PC-3 (cell line): ENCODE measurements around the gene GPR42. TPM values are rescaled to one million over a fixed set of nuclear protein-coding genes. Genes with fewer than 3 reads are reported as not detected.

Experiments used
- ATAC-seq: fragments of 200-7000 bp; cut with Tn5 transposase; 2 replicates; pipeline ENCODE4 v1.9.1; 2020; ENCODE audit warnings: mild to moderate bottlenecking, moderate library complexity
- BruUV-seq: library from RNA; stranded (reverse); fragments of 400-500 nt; replicated peaks from 2 replicates; lab custom pipeline; 2021; lab: Mats Ljungman, UMichigan
- CTCF ChIA-PET: fragments of 300-600 bp; sonication (Branson Sonifier 250); formaldehyde crosslinking; loops from one replicate; lab custom pipeline; 2022; ENCODE audit warnings: antibody characterized with exemption; lab: Charles Lee
- POLR2A ChIA-PET: fragments of 300-600 bp; sonication (Branson Sonifier 250); formaldehyde crosslinking; loops from one replicate; lab custom pipeline; 2022; ENCODE audit warnings: antibody characterized with exemption; ENCODE audit not compliant: unreplicated experiment; lab: Charles Lee
- DNase-seq: peaks from one replicate; pipeline ENCODE4 v3.0.0-alpha.2; 2015
- H2AFZ ChIP-seq: fragments of 300-600 bp; sonication (generic); 2 replicates; pipeline ENCODE4 v1.6.0; 2016; ENCODE audit warnings: antibody characterized with exemption, low read length
- H3F3A ChIP-seq: fragments of 300-600 bp; sonication (generic); one replicate; pipeline ENCODE4 v1.6.0; 2017; ENCODE audit warnings: antibody characterized with exemption, low read length, control low read depth, mild to moderate bottlenecking; ENCODE audit not compliant: unreplicated experiment
- H3K27ac ChIP-seq: fragments of 300-600 bp; sonication (generic); 2 replicates; pipeline ENCODE4 v1.5.1; 2016; ENCODE audit warnings: mild to moderate bottlenecking, low read length
- H3K27me3 ChIP-seq: fragments of 300-600 bp; sonication (generic); 2 replicates; pipeline ENCODE4 v1.6.1; 2016; ENCODE audit warnings: low read length, mixed read lengths
- H3K36me3 ChIP-seq: fragments of 300-600 bp; sonication (generic); 2 replicates; pipeline ENCODE4 v1.6.1; 2016; ENCODE audit warnings: low read depth, mixed run types, low read length, mixed read lengths
- H3K4me1 ChIP-seq: fragments of 300-600 bp; sonication (generic); 2 replicates; pipeline ENCODE4 v1.5.1; 2016; ENCODE audit warnings: low read length; ENCODE audit not compliant: insufficient read depth
- H3K4me2 ChIP-seq: fragments of 300-600 bp; sonication (generic); 2 replicates; pipeline ENCODE4 v1.6.0; 2016; ENCODE audit warnings: low read length
- H3K4me3 ChIP-seq: fragments of 300-600 bp; sonication (generic); 2 replicates; pipeline ENCODE4 v1.5.1; 2016; ENCODE audit warnings: mild to moderate bottlenecking, low read length, mixed read lengths
- H3K79me2 ChIP-seq: fragments of 300-600 bp; sonication (generic); 2 replicates; pipeline ENCODE4 v1.6.1; 2017; ENCODE audit warnings: low read length, mixed read lengths
- H3K9ac ChIP-seq: fragments of 300-600 bp; sonication (generic); 2 replicates; pipeline ENCODE4 v1.6.0; 2016; ENCODE audit warnings: mild to moderate bottlenecking, low read length
- H3K9me2 ChIP-seq: fragments of 300-600 bp; sonication (generic); replicated peaks from 2 replicates; pipeline ENCODE4 v1.6.1; 2016; ENCODE audit warnings: mixed run types, low read length, mixed read lengths
- H3K9me3 ChIP-seq: fragments of 300-600 bp; sonication (generic); 2 replicates; pipeline ENCODE4 v1.6.1; 2016; ENCODE audit warnings: low read length, mixed read lengths
- H4K20me1 ChIP-seq: fragments of 300-600 bp; sonication (generic); 2 replicates; pipeline ENCODE4 v1.6.1; 2016; ENCODE audit warnings: low read length, mixed read lengths
- EZH2 ChIP-seq: fragments of 300-600 bp; sonication (generic); IDR thresholded peaks from one replicate; pipeline ENCODE4 v1.6.1; 2017; ENCODE audit warnings: antibody characterized with exemption, mild to moderate bottlenecking, low read length; ENCODE audit not compliant: unreplicated experiment
- EZH2phosphoT487 ChIP-seq: fragments of 300-600 bp; sonication (generic); IDR thresholded peaks from 2 replicates; pipeline ENCODE4 v1.6.1; 2018; ENCODE audit warnings: mild to moderate bottlenecking, antibody characterized with exemption, low read length, borderline replicate concordance
- intact Hi-C: fragments of 100-400 bp; cut with micrococcal nuclease; formaldehyde crosslinking; loops from 2 replicates; pipeline ENCODE4 v1.9.0; 2023
- total RNA-seq: library from RNA; depleted of rRNA; stranded (reverse); fragments of >200 nt; gene quantifications from 2 replicates; pipeline ENCODE4 v1.2.3, GENCODE V29; 2014
- TF ChIP-seq, protein P1 (sequence below): fragments of 300-600 bp; sonication (generic); conservative IDR thresholded peaks from 2 replicates; pipeline ENCODE4 v1.5.1; 2017; ENCODE audit warnings: antibody characterized with exemption, low read depth, mild to moderate bottlenecking, low read length

Gene GPR42
- total RNA-seq, 1 experiment from 2014 or later: not detected

- DNase-seq (no peak), ATAC-seq (no peak)
- no TSS peak for BruUV-seq
- no peak within 1 kb of the TSS for H3K27ac ChIP-seq
- H3K27me3 ChIP-seq: peaks cover 21% of the 10 kb centered on the region; the same call in 1 of the 2 replicates
- H3K9me2 ChIP-seq: no peaks in the 10 kb centered on the region
- H3K4me2 ChIP-seq: no peak within 1 kb of the TSS
- H3K4me3 ChIP-seq: no peak within 1 kb of the TSS
- no peak within 1 kb of the TSS for H3K9ac ChIP-seq
- TF ChIP-seq EZH2 (no peak), EZH2phosphoT487 (no peak)
- TF ChIP-seq, protein P1, sequence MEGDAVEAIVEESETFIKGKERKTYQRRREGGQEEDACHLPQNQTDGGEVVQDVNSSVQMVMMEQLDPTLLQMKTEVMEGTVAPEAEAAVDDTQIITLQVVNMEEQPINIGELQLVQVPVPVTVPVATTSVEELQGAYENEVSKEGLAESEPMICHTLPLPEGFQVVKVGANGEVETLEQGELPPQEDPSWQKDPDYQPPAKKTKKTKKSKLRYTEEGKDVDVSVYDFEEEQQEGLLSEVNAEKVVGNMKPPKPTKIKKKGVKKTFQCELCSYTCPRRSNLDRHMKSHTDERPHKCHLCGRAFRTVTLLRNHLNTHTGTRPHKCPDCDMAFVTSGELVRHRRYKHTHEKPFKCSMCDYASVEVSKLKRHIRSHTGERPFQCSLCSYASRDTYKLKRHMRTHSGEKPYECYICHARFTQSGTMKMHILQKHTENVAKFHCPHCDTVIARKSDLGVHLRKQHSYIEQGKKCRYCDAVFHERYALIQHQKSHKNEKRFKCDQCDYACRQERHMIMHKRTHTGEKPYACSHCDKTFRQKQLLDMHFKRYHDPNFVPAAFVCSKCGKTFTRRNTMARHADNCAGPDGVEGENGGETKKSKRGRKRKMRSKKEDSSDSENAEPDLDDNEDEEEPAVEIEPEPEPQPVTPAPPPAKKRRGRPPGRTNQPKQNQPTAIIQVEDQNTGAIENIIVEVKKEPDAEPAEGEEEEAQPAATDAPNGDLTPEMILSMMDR: no peak
- CTCF ChIA-PET: no interaction called here
- H4K20me1 ChIP-seq: no peaks in the 10 kb centered on the region
- H3K4me1 ChIP-seq: no peaks in the 10 kb centered on the region
- no peaks in the 10 kb centered on the region for H3F3A ChIP-seq
- no peaks in the 10 kb centered on the region for H3K79me2 ChIP-seq
- POLR2A ChIA-PET: no interaction called here
- no peak within 1 kb of the TSS for H2AFZ ChIP-seq
- intact Hi-C loops: no loop called here
- H3K9me3 ChIP-seq: no peaks in the 10 kb centered on the region
- no peaks in the 10 kb centered on the region for H3K36me3 ChIP-seq
Measured at GRCh38 chr19:35347171-35347929, 23.5 kb upstream of the GPR42 start, which contains the start of gene FFAR1. Gene FFAR1 (plus strand): TSS chr19:35347902. CDS start chr19:35351552, 3,650 bp downstream.

GRCh38 chr19:35347930-35348298 lies 23.0 kb upstream of the GPR42 start:
- Histone ChIP-seq H3K9ac (no peak overlapping the region), H3K27me3 (peaks cover 21% of the 10 kb centered on the region; the same call in 1 of the 2 replicates), H3K79me2 (no peaks in the 10 kb centered on the region), H3F3A (no peaks in the 10 kb centered on the region), H2AFZ (no peak overlapping the region), H3K4me3 (no peak overlapping the region), H3K4me2 (no peak overlapping the region), H4K20me1 (no peaks in the 10 kb centered on the region), H3K4me1 (no peaks in the 10 kb centered on the region), H3K27ac (no peak overlapping the region), H3K9me3 (no peaks in the 10 kb centered on the region), H3K9me2 (no peaks in the 10 kb centered on the region), H3K36me3 (no peaks in the 10 kb centered on the region; the same call in 1 of the 2 replicates)
- DNase-seq (no peak), ATAC-seq (no peak)
- no TSS peak for BruUV-seq
- POLR2A ChIA-PET: no interaction called here
- TF ChIP-seq EZH2phosphoT487: no peak
- TF ChIP-seq EZH2: no peak
- TF ChIP-seq, protein P1: no peak
- intact Hi-C loops: no loop called here
- CTCF ChIA-PET: no interaction called here
